HG03280 (cell line): ENCODE results near the gene SSTR1.

ENCODE experiments used
- ATAC-seq: cut with Tn5 transposase; IDR thresholded peaks from one replicate; pipeline ENCODE4 v1.9.1; 2021; ENCODE audit warnings: mild to moderate bottlenecking, moderate library complexity; ENCODE audit not compliant: unreplicated experiment

The SSTR1 gene

GRCh38 chr14:38202444-38203191 lies 5.1 kb upstream of the SSTR1 start:
- no peak for ATAC-seq

GRCh38 chr14:38203929-38204718 lies 3.6 kb upstream of the SSTR1 start:
- no peak for ATAC-seq

- no peak for ATAC-seq
These were observed 3.0 kb upstream of the SSTR1 start for GRCh38 chr14:38204719-38205115.

- no peak for ATAC-seq
These were observed 2.4 kb upstream of the SSTR1 start for GRCh38 chr14:38205119-38205813.

GRCh38 chr14:38205949-38206665 lies 1.6 kb upstream of the SSTR1 start:
- ATAC-seq, result no peak

- no peak for ATAC-seq
These were observed 871 bp upstream of the SSTR1 start for GRCh38 chr14:38206689-38207376.

- no peak for ATAC-seq
These were observed 348 bp upstream of the SSTR1 start for GRCh38 chr14:38207377-38207735.

- no peak for ATAC-seq
These were observed 1.2 kb downstream of the SSTR1 start for GRCh38 chr14:38208618-38209562.

GRCh38 chr14:38209572-38210557 lies 2.2 kb downstream of the SSTR1 start:
- no peak for ATAC-seq

- no peak for ATAC-seq
These were observed 3.0 kb downstream of the SSTR1 start for GRCh38 chr14:38210587-38211216.

GRCh38 chr14:38211255-38211735 lies 3.6 kb downstream of the SSTR1 start:
- no peak for ATAC-seq

GRCh38 chr14:38212111-38212510 lies 4.4 kb downstream of the SSTR1 start:
- no peak for ATAC-seq

GRCh38 chr14:38213001-38213400 lies 5.3 kb downstream of the SSTR1 start:
- ATAC-seq, result no peak

GRCh38 chr14:38217553-38217952 lies 9.8 kb downstream of the SSTR1 start:
- no peak for ATAC-seq

- no peak for ATAC-seq
These were observed 13.4 kb downstream of the SSTR1 start for GRCh38 chr14:38221077-38221476.

GRCh38 chr14:38224338-38224737 lies 16.6 kb downstream of the SSTR1 start:
- ATAC-seq, result no peak

- no peak for ATAC-seq
These were observed 18.2 kb downstream of the SSTR1 start for GRCh38 chr14:38225946-38226345.

- no peak for ATAC-seq
These were observed 18.7 kb downstream of the SSTR1 start for GRCh38 chr14:38226366-38226765.
